Colonic mucosa (tissue), 4 donors: ENCODE measurements around the gene CHRNA4. TPM values are rescaled to one million over a fixed set of nuclear protein-coding genes. Genes with fewer than 3 reads are reported as not detected.

ENCODE experiments used
- DNase-seq: peaks from one replicate; pipeline ENCODE4 v3.0.0-alpha.2; 2020
- H3K27ac ChIP-seq: fragments of 200-600 bp; one replicate; pipeline ENCODE4 v1.8.0; 2021
- H3K27me3 ChIP-seq: fragments of 200-600 bp; one replicate; pipeline ENCODE4 v1.8.0; 2021
- H3K36me3 ChIP-seq: fragments of 200-600 bp; one replicate; pipeline ENCODE4 v1.8.0; 2021
- H3K4me1 ChIP-seq: fragments of 200-600 bp; one replicate; pipeline ENCODE4 v1.8.0; 2021; ENCODE audit warnings: mild to moderate bottlenecking
- H3K4me3 ChIP-seq: fragments of 200-600 bp; one replicate; pipeline ENCODE4 v1.8.0; 2021
- H3K9ac ChIP-seq, 2 donors: one replicate each; pipeline ENCODE4 v1.7.0; 2013; ENCODE audit warnings: control low read depth in 2 of 2, low read depth in 2 of 2, low read length in 2 of 2
- H3K9me3 ChIP-seq: fragments of 200-600 bp; one replicate; pipeline ENCODE4 v1.8.0; 2021
- intact Hi-C: fragments of 100-400 bp; cut with DNase I; formaldehyde crosslinking; loops from one replicate; pipeline ENCODE4 v1.14.1; 2022
- total RNA-seq, 2 donors: library from RNA; stranded (reverse); fragmentation: NEBNext Ultra II Directional in 1 of 2; extraction: Animal tissue kit (Norgen Biotek cat#: 25700) in 1 of 2; gene quantifications; one replicate each; pipeline ENCODE4 v1.2.1, GENCODE V29; 2021
- TF ChIP-seq, protein P1 (sequence below): fragments of 200-600 bp; IDR thresholded peaks from one replicate; pipeline ENCODE4 v1.8.0; 2022; ENCODE audit warnings: antibody characterized with exemption, mild to moderate bottlenecking
- donor health status: healthy.
- donor health status: DM: no; HTN: no; CAD: no.
- donor health status: DM: no; HTN: no; CAD: no.

CHRNA4 gene
- total RNA-seq, 2 donors from 2014 or later: 0.05 TPM; not detected in 1

DNA sequence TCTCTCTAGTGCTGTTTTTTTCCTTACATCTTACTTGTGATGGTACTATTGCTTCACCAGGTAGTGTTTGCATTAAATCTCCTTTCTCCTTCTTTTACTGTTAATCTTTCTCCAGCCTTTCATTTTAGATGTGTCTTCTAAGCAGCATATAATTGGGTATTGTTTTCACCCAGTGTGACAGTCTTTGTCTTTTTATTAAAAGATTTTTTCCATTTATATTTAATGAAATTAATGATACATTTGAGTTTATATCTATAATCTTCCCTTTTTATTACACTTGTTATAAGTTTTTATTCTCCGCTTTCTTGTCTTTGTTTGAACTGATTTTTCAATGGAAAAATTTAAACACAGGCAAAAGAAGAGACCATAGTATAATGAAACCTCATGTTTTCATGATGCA lies 59.5 kb downstream of the CHRNA4 start:
- Histone ChIP-seq H3K9ac (no peak overlapping the region), H3K27me3 (no peaks in the 10 kb centered on the region), H3K27ac (no peak overlapping the region), H3K36me3 (no peaks in the 10 kb centered on the region), H3K4me3 (no peak overlapping the region), H3K4me1 (no peaks in the 10 kb centered on the region), H3K9me3 (no peaks in the 10 kb centered on the region)
- TF ChIP-seq, protein P1, sequence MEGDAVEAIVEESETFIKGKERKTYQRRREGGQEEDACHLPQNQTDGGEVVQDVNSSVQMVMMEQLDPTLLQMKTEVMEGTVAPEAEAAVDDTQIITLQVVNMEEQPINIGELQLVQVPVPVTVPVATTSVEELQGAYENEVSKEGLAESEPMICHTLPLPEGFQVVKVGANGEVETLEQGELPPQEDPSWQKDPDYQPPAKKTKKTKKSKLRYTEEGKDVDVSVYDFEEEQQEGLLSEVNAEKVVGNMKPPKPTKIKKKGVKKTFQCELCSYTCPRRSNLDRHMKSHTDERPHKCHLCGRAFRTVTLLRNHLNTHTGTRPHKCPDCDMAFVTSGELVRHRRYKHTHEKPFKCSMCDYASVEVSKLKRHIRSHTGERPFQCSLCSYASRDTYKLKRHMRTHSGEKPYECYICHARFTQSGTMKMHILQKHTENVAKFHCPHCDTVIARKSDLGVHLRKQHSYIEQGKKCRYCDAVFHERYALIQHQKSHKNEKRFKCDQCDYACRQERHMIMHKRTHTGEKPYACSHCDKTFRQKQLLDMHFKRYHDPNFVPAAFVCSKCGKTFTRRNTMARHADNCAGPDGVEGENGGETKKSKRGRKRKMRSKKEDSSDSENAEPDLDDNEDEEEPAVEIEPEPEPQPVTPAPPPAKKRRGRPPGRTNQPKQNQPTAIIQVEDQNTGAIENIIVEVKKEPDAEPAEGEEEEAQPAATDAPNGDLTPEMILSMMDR: no peak
- no peak for DNase-seq
- intact Hi-C loops: no loop called here

DNA sequence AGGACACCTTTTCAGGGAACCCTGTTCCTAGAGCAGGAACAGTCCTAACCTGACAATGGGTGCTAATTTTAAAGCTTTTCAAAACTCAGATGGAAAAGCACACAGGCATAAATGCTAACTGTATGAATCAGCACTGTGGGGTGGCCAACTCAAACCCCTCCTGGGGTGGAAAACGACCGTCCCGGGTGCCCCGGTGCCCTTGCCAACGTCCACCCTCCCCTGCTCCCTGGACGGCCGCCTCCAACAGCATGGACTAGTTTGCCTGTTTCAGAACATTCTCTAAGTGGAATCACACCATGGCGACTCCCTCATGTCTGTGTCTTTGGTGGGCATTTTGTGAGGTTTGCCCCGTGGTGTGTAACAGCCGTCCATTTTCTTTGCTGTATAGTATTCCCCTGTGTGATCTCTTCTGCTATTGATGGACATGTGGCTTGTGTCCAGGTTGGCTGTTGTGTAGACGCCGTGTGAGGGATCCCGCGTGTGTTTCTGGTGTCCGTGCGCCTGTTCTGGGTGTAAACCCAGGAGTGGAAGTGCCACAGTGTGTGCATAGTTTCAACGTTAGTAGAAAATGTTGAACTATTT lies 62.3 kb downstream of the CHRNA4 start:
- intact Hi-C loops: no loop called here
- TF ChIP-seq, protein P1: no peak
- no peaks in the 10 kb centered on the region for H3K4me1 ChIP-seq
- DNase-seq: no peak
- no peak overlapping the region for H3K27ac ChIP-seq
- H3K36me3 ChIP-seq: no peaks in the 10 kb centered on the region
- no peak overlapping the region for H3K4me3 ChIP-seq
- H3K9me3 ChIP-seq: no peaks in the 10 kb centered on the region
- H3K27me3 ChIP-seq: peaks cover 7% of the 10 kb centered on the region
- no peak overlapping the region for H3K9ac ChIP-seq

DNA sequence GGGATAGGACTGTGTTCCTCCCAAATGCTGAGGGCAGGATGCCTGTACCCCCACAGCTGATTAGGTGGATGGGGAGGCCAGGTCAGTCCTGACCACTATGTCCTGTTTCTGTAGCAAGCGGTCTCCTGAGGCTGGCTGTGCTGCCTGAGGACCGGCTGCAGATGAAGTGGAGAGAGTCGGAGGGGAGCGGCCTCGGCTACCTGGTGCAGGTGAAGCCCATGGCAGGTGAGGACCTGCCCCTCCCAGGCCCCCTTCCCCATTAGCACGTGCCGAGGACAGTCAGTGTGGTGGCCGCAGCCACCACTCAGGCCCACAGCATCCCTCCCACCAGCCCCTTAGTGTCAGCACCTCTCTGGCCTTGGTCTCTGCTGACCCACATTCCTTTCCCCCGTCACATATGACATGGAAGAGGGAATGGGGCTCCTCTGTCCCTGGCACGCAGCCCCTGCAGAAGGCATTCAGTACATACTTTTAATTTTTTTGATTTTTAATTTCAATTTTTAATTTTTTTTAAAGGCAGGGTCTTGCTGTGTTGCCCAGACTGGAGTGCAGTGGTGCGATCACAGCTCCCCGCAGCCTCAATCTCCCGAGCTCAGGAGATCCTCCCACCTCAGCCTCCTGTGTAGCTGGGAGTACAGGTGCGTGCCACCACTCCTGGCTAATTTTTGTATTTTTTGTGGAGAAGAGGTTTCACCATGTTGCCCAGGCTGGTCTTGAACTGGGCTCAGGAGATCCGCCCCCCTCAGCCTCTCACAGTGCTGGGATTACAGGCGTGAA lies 63.2 kb downstream of the CHRNA4 start:
- TF ChIP-seq, protein P1: no peak
- Histone ChIP-seq H3K4me1 (no peaks in the 10 kb centered on the region), H3K9ac (no peak overlapping the region), H3K27me3 (peaks cover 7% of the 10 kb centered on the region), H3K9me3 (no peaks in the 10 kb centered on the region), H3K27ac (no peak overlapping the region), H3K4me3 (no peak overlapping the region), H3K36me3 (no peaks in the 10 kb centered on the region)
- intact Hi-C loops: no loop called here
- DNase-seq: no peak

DNA sequence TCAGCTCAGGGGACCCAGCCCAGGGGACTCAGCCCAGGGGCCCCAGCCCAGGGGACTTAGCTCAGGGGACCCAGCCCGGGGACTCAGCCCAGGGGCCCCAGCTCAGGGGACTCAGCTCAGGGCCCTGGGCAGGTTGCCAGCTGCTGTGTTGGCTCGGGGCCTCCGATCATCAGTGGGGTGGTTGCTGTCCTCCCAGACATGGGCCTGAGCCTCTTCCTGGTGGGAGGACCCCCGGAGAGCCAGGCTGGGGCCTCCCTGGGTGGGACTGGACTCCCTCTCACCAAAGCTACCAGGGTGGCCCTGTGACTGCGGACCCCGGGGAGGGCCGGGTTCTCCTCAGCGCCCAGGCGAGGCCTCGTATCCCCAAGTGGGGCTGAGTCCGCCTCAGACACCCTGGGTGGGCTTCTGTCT lies 63.8 kb downstream of the CHRNA4 start:
- Histone ChIP-seq H3K4me1 (no peaks in the 10 kb centered on the region), H3K36me3 (no peaks in the 10 kb centered on the region), H3K9ac (no peak overlapping the region), H3K4me3 (no peak overlapping the region), H3K27ac (no peak overlapping the region), H3K27me3 (peaks cover 7% of the 10 kb centered on the region), H3K9me3 (no peaks in the 10 kb centered on the region)
- TF ChIP-seq, protein P1: no peak
- intact Hi-C loops: no loop called here
- no peak for DNase-seq

DNA sequence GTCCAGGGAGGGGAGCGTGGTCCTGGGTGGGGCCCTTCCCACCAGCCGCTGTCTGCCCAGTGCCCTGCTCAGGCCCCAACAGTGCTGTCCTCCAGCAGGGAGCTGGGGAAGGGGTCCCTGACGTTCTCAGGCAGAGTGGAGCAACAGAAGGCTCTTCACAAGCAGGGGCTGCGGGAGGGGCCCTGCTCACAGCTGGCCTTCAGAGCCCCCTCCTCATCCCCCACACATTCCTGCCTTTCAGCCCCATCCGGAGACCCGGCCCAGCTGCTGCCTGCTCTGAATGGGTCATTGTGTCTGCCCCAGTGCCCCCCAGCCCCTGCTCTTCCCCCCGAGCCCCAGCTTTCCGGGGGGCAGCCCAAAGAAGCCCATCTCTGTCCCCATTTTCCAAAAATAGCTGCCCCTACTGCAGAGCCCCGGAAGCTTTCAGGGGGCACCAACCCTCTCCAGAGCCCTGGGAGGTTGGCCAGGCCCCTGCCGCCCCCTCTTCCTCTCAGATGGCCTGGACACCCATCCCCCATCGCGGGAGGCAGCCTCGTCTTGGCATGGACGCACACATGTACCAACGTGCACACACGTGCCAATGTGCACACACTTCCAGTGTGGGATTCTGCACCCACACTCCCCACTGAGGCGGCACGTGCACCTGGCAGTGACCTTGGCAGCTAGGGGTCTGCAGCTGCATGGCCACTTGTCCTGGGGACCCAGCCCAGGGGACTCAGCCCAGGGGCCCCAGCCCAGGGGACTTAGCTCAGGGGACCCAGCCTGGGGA lies 64.4 kb downstream of the CHRNA4 start:
- H3K27me3 ChIP-seq: peaks cover 7% of the 10 kb centered on the region
- no peaks in the 10 kb centered on the region for H3K36me3 ChIP-seq
- TF ChIP-seq, protein P1: no peak
- no peaks in the 10 kb centered on the region for H3K4me1 ChIP-seq
- H3K9me3 ChIP-seq: no peaks in the 10 kb centered on the region
- no peak overlapping the region for H3K27ac ChIP-seq
- H3K4me3 ChIP-seq: no peak overlapping the region
- no peak overlapping the region for H3K9ac ChIP-seq
- DNase-seq: no peak
- intact Hi-C loops: no loop called here
